ENCODE measurements around the gene TK2.
A peak's percentile ranks its signal among the peaks of the same experiment; 100 is the strongest.

The TK2 gene

GRCh38 chr16:66544016-66544757 lies 5.7 kb downstream of the TK2 start:
- DNase-seq: no peak

- DNase-seq: no peak
These were observed 6.4 kb downstream of the TK2 start for GRCh38 chr16:66543541-66543940.

GRCh38 chr16:66542396-66542795 lies 7.5 kb downstream of the TK2 start:
- DNase-seq: no peak

- no peak for DNase-seq
These were observed 8.2 kb downstream of the TK2 start for GRCh38 chr16:66541388-66542355.

GRCh38 chr16:66539623-66540469 lies 10.1 kb downstream of the TK2 start:
- DNase-seq: no peak

- DNase-seq: no peak
These were observed 11.0 kb downstream of the TK2 start for GRCh38 chr16:66538910-66539309.

GRCh38 chr16:66537236-66537635 lies 12.7 kb downstream of the TK2 start:
- no peak for DNase-seq

GRCh38 chr16:66536525-66536924 lies 13.4 kb downstream of the TK2 start:
- DNase-seq: no peak

GRCh38 chr16:66534376-66534799 lies 15.5 kb downstream of the TK2 start:
- DNase-seq: no peak

- no peak for DNase-seq
These were observed 20.4 kb downstream of the TK2 start for GRCh38 chr16:66529475-66529874.

GRCh38 chr16:66528294-66528693 lies 21.6 kb downstream of the TK2 start:
- DNase-seq: no peak

- no peak for DNase-seq
These were observed 24.3 kb downstream of the TK2 start for GRCh38 chr16:66525396-66526180.

- no peak for DNase-seq
These were observed 25.2 kb downstream of the TK2 start for GRCh38 chr16:66524601-66525164.

- DNase-seq: peak; percentile 47
These were observed 26.0 kb downstream of the TK2 start for GRCh38 chr16:66523861-66524354.

- no peak for DNase-seq
These were observed 26.9 kb downstream of the TK2 start for GRCh38 chr16:66522816-66523590.

- DNase-seq: peak; percentile 86
These were observed 27.8 kb downstream of the TK2 start for GRCh38 chr16:66521951-66522771.

GRCh38 chr16:66521252-66521713 lies 28.6 kb downstream of the TK2 start:
- no peak for DNase-seq

GRCh38 chr16:66520406-66521170 lies 29.3 kb downstream of the TK2 start:
- DNase-seq: no peak
